ENCODE data around the gene ILKAP. TPM values are rescaled to one million over a fixed set of nuclear protein-coding genes. Genes with fewer than 3 reads are reported as not detected.

Gene ILKAP
- total RNA-seq, 1 experiment from 2014 or later = 31.6 TPM

DNA sequence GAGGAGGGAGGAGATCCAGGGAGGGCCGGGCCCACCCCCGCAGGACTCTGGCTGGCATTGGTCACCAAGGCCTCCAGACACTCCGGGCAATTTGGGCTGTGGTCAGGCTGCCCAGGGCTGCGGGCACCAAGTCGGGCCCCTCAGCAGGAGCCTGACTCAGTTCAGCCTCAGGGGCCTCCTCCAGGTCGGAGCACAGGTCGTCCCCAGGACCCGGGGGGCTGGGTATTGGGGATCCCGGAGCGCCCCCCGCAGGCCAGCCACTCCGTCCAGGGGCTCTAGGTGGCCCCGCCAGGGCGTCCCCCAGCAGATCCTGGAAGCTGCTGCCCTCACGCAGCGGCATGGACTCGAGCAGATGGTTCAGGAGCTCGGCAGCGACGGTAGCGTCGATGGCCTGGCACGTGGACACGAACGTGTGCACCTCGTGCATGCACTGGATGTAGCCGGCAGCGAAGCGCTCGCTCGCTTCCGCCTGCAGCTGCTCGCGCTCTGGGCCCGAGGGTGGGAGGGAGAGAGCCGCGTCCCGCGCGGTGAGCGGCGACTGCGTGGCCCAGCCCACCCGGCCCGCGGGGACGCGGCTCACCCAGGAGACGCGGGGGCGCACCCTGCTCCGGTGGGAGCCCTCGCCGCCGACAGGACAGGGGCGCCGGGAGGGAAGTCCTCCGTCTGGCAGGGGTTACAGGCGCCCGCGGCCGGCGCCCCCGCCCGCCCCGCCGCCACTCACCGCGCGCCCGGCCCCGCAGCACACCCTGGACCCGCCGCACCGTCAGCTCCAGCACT is 35.5 kb upstream of the ILKAP start:
- peak; percentile 45 to 46 for DNase-seq
- POLR2A ChIA-PET = interaction anchor here (0.6 to 1.5 kb wide), 2 partner anchors 24 to 36 kb away, joined by 5 to 8 read pairs; no protein-coding TSS in a partner anchor
- H3K4me1 ChIP-seq = no peaks in the 10 kb centered on the region

DNA sequence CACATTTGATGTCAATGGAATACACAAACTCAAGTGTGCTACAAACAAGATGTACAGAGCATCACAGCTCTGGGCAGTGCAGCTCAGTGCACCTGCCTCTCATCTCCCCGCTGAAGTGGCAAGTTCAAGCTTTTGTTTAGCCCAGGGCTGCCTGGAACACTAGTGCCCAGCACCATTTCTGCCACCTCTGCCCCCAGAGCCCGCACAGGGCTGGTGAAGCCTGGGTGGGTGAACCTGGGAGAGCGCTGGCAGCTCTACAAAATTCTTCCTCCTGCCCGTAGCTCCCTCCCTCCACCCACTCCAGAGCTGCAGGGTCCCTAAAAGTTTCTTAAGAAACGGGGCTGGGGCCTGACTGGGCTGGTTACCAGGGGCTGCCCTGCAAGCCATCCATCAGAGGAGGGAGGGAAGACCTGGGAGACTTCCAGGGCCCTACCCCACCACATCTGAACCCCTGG is 34.8 kb upstream of the ILKAP start:
- no peak for DNase-seq
- peaks cover 11% of the 10 kb centered on the region for H3K36me3 Mint-ChIP-seq (ENCODE audit: insufficient read depth, unreplicated experiment)
- POLR2A ChIA-PET = no interaction called here
- Histone ChIP-seq H3K9me3 (no peaks in the 10 kb centered on the region), H3K36me3 (ENCODE audit: control insufficient read depth, insufficient read depth, low read length) (no peaks in the 10 kb centered on the region), H3K4me3 (ENCODE audit: low read depth, low read length) (peak overlapping the region; percentile 75), H3K27me3 (replicated peaks; ENCODE audit: control insufficient read depth, insufficient read depth, low read length) (no peaks in the 10 kb centered on the region), H3K4me1 (no peaks in the 10 kb centered on the region)
- H3K4me1 Mint-ChIP-seq (ENCODE audit: low read depth, unreplicated experiment) = no peaks in the 10 kb centered on the region
- CTCF ChIA-PET = no interaction called here
- intact Hi-C loops (cut with micrococcal nuclease; ENCODE audit: unreplicated experiment) = no loop called here
- no peaks in the 10 kb centered on the region for H3K27me3 Mint-ChIP-seq (ENCODE audit: insufficient read depth, unreplicated experiment)
- no peak overlapping the region for H3K27ac Mint-ChIP-seq (ENCODE audit: unreplicated experiment)
- TF ChIP-seq, protein P1, sequence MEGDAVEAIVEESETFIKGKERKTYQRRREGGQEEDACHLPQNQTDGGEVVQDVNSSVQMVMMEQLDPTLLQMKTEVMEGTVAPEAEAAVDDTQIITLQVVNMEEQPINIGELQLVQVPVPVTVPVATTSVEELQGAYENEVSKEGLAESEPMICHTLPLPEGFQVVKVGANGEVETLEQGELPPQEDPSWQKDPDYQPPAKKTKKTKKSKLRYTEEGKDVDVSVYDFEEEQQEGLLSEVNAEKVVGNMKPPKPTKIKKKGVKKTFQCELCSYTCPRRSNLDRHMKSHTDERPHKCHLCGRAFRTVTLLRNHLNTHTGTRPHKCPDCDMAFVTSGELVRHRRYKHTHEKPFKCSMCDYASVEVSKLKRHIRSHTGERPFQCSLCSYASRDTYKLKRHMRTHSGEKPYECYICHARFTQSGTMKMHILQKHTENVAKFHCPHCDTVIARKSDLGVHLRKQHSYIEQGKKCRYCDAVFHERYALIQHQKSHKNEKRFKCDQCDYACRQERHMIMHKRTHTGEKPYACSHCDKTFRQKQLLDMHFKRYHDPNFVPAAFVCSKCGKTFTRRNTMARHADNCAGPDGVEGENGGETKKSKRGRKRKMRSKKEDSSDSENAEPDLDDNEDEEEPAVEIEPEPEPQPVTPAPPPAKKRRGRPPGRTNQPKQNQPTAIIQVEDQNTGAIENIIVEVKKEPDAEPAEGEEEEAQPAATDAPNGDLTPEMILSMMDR (IDR thresholded peaks at IDR 0.05; ENCODE audit: insufficient read depth in 1 of 2, low read depth in 1 of 2, low read length in 1 of 2, severe bottlenecking in 1 of 2, unreplicated experiment in 1 of 2) = no peak
- peak overlapping the region; percentile 62 for H3K4me3 Mint-ChIP-seq (ENCODE audit: unreplicated experiment)
- TSS peak; percentile 89 for BruUV-seq (replicated peaks)
- H3K9me3 Mint-ChIP-seq (ENCODE audit: unreplicated experiment) = no peaks in the 10 kb centered on the region

More for the DNA sequence above, 35.5 kb upstream of the ILKAP start:
- H3K9me3 Mint-ChIP-seq (ENCODE audit: unreplicated experiment) = no peaks in the 10 kb centered on the region
- TF ChIP-seq, protein P1 (IDR thresholded peaks at IDR 0.05; ENCODE audit: insufficient read depth in 1 of 2, low read depth in 1 of 2, low read length in 1 of 2, severe bottlenecking in 1 of 2, unreplicated experiment in 1 of 2) = no peak
- no peaks in the 10 kb centered on the region for H3K27me3 Mint-ChIP-seq (ENCODE audit: insufficient read depth, unreplicated experiment)
- no TSS peak for BruUV-seq (replicated peaks)
- no peak overlapping the region for H3K27ac Mint-ChIP-seq (ENCODE audit: unreplicated experiment)
- peaks cover 11% of the 10 kb centered on the region for H3K36me3 Mint-ChIP-seq (ENCODE audit: insufficient read depth, unreplicated experiment)
- peak overlapping the region; percentile 62 for H3K4me3 Mint-ChIP-seq (ENCODE audit: unreplicated experiment)
- H3K4me3 ChIP-seq (ENCODE audit: low read depth, low read length) = peak overlapping the region; percentile 75
- no peaks in the 10 kb centered on the region for H3K36me3 ChIP-seq (ENCODE audit: control insufficient read depth, insufficient read depth, low read length)
- no peaks in the 10 kb centered on the region for H3K27me3 ChIP-seq (replicated peaks; ENCODE audit: control insufficient read depth, insufficient read depth, low read length)
- CTCF ChIA-PET = interaction anchor here (0.7 to 3.0 kb wide), 2 partner anchors 24 to 1671 kb away, joined by 3 to 13 read pairs; no protein-coding TSS in a partner anchor
- intact Hi-C loops (cut with micrococcal nuclease; ENCODE audit: unreplicated experiment) = no loop called here
- H3K9me3 ChIP-seq = no peaks in the 10 kb centered on the region
- H3K4me1 Mint-ChIP-seq (ENCODE audit: low read depth, unreplicated experiment) = no peaks in the 10 kb centered on the region

DNA sequence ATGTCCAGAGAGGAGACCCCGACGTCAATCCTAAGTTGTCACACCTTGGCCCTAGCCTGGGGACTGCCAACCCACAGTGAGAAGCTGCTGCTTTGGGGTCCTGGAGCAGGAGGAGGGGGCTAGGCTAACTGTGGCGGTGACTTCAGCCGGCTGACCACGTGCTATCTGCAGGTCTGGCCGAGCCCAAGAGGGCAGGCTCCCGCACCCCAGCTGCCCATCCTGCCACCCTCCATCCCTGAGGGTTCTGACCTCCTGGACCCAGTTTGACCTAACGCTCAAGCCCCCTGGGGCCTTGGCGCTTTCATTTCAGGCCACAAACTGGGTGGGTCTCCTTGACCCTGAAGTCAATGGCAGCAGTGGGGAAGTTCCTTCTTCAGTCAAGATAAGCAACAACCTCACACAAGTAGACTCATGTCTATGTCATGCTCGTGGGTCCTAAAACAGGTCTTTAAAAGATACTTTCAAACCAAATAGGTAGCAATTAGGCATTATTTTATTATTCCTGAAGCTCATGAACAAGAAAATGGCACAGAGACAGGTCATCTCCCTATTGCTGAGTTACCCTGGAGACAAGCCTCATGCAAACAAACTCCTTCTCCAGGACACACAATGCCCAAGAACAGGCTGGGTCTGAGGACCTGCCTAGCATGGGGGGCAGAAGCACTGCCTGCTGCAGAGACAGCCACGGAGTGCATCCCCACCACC is 34.1 kb upstream of the ILKAP start:
- Mint-ChIP-seq H3K4me3 (ENCODE audit: unreplicated experiment) (no peak overlapping the region), H3K27ac (ENCODE audit: unreplicated experiment) (no peak overlapping the region)
- BruUV-seq (replicated peaks) = no TSS peak

More for the DNA sequence above, 34.1 kb upstream of the ILKAP start:
- Histone ChIP-seq H3K36me3 (ENCODE audit: control insufficient read depth, insufficient read depth, low read length) (no peaks in the 10 kb centered on the region), H3K4me3 (ENCODE audit: low read depth, low read length) (no peak overlapping the region), H3K9me3 (no peaks in the 10 kb centered on the region), H3K4me1 (no peaks in the 10 kb centered on the region), H3K27me3 (replicated peaks; ENCODE audit: control insufficient read depth, insufficient read depth, low read length) (no peaks in the 10 kb centered on the region)
- TF ChIP-seq, protein P1 (IDR thresholded peaks at IDR 0.05; ENCODE audit: insufficient read depth in 1 of 2, low read depth in 1 of 2, low read length in 1 of 2, severe bottlenecking in 1 of 2, unreplicated experiment in 1 of 2) = no peak
- intact Hi-C loops (cut with micrococcal nuclease; ENCODE audit: unreplicated experiment) = no loop called here
- Mint-ChIP-seq H3K9me3 (ENCODE audit: unreplicated experiment) (no peaks in the 10 kb centered on the region), H3K4me1 (ENCODE audit: low read depth, unreplicated experiment) (no peaks in the 10 kb centered on the region), H3K36me3 (ENCODE audit: insufficient read depth, unreplicated experiment) (peaks cover 11% of the 10 kb centered on the region), H3K27me3 (ENCODE audit: insufficient read depth, unreplicated experiment) (no peaks in the 10 kb centered on the region)
- CTCF ChIA-PET = no interaction called here
- POLR2A ChIA-PET = no interaction called here
- no peak for DNase-seq
